HG02623 (cell line): Measurements from ENCODE around the gene LRRC26.
A peak's percentile ranks its signal among the peaks of the same experiment; 100 is the strongest.
"Not testable (repeated sequence)": the region's sequence is repeated elsewhere in the genome, so short reads cannot be mapped to it uniquely, and the experiment has no call there.

Source experiments
- ATAC-seq: cut with Tn5 transposase; IDR thresholded peaks from one replicate; pipeline ENCODE4 v1.9.1; 2021; ENCODE audit warnings: moderate library complexity; ENCODE audit not compliant: unreplicated experiment

The LRRC26 gene

DNA sequence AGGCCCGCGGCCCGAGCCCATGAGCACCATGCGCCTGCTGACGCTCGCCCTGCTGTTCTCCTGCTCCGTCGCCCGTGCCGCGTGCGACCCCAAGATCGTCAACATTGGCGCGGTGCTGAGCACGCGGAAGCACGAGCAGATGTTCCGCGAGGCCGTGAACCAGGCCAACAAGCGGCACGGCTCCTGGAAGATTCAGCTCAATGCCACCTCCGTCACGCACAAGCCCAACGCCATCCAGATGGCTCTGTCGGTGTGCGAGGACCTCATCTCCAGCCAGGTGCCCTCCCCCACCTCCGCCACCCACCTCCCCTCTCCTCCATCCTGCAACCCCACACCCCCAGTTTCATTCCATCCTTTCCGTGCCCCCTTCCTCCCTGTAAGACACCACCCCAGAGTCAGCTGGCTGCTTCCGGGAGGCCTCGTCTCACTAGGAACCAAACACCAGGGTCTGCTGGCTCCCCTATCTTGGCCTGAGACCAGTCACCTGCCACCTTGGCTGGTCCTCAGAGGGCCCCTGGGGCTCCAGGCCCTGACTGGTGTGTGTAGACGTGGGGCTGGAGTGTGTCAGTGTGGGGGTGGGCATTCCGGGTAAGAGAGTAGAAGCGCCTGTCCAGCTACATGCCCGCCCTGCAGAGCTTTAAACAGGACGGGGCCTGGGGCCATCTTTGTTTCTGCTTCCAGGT lies 30.2 kb downstream of the LRRC26 start:
- ATAC-seq = no peak

DNA sequence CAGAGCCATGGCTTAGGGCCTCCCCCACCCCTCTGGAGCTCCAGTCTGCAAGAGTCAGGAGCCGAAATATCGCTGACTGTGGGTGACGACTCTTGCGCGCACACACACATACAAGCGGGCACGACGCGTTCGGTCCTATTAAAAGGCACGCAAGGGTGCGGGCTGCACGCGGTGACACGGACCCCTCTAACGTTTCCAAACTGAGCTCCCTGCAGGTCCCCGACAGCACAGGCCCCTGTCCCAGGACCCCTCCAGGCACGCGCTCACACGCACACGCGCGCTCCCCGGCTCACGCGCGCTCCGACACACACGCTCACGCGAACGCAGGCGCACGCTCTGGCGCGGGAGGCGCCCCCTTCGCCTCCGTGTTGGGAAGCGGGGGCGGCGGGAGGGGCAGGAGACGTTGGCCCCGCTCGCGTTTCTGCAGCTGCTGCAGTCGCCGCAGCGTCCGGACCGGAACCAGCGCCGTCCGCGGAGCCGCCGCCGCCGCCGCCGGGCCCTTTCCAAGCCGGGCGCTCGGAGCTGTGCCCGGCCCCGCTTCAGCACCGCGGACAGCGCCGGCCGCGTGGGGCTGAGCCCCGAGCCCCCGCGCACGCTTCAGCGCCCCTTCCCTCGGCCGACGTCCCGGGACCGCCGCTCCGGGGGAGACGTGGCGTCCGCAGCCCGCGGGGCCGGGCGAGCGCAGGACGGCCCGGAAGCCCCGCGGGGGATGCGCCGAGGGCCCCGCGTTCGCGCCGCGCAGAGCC lies 31.0 kb downstream of the LRRC26 start, which contains the start of gene GRIN1:
Gene GRIN1, plus strand, starts transcription at position 433 of the 746 bp plus-strand sequence. CDS start 333 bp downstream, outside the sequence.
- no peak for ATAC-seq

DNA sequence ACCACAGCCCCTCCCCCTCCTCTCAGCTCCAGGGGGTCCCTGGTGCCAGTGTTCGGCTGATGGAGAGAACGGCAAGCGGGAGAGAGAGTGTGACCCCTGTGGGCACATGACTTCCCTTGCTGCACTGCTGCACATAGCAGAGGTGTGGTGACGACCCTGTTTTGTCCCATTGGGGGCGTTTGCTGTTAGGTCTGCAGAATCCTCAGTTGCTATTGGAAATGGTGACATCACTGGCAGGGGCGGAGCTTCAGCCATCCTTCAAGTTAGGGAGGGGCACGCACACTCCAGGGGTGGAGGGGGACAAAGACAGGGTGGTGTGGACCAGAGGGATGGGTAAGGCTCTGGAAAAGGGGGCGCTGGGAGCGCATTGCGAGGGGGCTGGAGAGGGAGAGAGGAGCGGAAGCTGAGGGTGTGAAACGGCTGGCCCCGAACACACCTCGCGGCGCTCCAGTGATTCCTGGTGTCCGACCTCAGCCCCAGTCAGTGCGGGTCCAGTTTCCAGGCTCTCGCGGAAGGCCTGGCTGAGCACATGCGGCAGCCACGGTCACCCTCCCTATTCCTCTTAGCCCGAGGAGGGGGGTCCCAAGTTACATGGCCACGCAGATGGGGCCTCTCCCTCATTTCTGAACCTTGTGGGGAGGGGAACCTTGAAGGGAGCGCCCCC lies 31.7 kb downstream of the LRRC26 start:
- ATAC-seq = no peak

DNA sequence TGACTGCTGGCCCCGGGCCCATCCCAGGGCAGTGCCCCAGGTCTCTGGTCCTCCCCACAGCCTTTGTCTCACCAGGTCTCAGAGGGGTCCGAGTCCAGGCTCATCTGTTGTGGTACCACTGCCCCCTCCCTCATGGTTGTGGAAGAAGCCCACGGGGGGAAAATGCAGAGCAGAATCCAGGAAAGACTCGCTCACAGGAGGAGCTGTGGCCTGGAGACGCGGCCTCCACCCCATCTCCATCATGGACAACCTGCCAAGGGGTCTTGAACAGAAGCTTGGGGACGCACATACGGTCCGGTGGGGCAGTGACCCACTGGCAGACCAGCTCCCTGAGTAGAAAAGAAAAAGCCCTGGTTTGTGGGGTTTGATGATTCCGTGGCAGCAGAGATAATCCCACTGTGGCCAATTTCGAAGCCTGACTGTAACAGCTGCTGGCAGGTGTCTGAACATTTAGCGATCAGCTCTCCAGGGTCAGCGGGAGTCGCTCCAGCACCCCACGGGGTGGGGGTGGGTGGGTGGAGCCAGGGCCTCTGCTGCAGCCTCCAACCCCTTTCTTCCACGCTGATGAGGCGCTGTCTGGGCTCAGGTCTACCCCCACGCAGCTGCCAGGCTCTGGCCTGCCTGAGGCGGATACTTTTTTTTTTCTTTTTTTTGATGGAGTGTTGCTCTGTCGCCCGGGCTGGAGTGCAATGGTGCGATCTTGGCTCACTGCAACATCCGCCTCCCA lies 32.8 kb downstream of the LRRC26 start:
- no peak for ATAC-seq

DNA sequence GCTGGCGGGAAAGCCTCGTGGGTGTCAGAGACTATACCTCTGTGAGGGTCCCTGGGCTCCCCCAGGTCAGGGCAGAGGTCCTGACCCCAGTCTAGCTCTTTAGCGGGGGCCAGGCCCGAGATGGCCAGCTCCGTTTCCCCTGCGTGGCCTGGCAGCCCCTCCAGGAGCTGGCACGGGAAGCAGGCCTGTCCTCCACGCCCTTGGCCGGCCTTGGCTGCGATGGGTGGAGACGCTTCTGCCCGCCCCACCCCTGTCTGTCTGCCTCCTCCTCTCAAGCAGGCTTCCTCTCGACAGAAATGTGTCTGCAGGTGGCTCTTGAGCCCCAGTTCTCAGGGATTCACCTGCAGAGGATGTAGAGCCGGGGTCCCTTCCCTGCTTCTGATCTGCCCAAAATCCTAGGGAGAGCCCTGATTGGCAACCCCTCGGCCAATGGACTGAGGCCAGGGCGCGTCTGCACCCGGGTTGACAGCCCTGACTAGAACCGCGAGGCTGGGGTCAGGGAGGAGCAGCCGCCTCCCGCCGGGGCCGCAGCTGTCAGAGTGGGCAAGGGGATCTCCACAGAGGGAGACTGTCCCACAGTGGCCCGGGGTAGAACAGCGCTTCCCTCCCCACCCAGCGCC lies 33.5 kb downstream of the LRRC26 start:
- no peak for ATAC-seq

DNA sequence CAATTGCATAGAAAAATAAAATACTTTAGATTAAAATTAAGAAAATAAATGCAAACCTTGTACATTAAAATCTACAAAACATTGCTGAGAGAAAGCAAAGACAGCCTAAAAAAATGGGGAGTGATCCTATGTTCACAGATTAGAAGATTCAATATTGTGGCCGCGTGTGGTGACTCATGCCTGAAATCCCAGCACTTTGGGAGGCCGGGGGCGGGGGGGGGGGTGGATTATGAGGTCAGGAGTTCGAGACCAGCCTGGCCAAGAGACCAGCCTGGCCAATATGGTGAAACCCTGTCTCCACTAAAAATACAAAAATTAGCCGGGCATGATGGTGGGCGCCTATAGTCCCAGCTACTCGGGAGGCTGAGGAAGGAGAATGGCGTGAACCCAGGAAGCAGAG lies 34.7 kb downstream of the LRRC26 start:
- ATAC-seq = not testable (repeated sequence)

DNA sequence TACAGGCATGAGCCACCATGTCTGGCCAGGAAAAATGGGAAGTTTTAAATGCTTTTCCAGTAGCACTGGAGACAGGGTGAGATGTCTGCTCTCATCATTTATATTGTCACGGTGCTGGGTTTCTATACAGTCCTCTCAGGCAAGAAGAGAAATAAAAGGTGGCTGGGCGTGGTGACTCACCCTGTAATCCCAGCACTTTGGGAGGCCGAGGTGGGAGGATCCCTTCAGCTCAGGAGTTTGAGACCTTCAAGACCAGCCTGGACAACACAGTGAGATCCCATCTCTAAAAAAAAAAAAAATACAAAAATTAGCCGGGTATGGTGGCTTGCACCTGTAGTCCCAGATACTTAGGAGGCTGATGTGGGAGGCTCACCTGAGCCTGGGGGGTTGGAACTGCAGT lies 35.7 kb downstream of the LRRC26 start:
- ATAC-seq = no peak

DNA sequence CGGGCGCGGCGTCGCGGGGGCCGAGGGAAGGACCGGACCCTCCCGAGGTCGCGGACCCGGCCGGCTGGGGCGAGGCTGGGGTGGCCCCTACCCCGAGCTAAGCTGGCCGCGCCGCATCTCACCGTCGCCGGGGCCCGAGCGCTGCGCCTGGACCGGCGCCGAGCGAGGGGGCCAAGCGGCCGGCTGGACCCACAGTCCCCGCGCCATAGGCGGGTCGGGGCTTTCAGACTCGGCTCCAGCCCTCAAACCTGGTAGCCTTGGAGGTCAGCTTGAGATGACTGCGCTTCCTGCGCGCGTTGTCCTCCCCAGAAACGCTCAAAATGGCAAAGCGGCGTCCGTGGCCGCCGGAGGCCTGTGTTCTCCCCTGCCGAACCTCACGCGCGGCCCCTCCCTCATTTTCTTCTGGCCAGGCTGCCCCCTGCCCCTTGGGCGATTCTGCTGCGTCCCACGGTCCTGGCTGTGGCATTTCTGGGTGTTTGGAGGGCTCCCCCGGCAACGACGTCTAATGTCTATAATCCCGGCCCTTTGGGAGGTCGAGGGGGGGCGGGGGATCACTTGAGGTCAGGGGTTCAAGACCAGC lies 39.6 kb downstream of the LRRC26 start:
- ATAC-seq = no peak

DNA sequence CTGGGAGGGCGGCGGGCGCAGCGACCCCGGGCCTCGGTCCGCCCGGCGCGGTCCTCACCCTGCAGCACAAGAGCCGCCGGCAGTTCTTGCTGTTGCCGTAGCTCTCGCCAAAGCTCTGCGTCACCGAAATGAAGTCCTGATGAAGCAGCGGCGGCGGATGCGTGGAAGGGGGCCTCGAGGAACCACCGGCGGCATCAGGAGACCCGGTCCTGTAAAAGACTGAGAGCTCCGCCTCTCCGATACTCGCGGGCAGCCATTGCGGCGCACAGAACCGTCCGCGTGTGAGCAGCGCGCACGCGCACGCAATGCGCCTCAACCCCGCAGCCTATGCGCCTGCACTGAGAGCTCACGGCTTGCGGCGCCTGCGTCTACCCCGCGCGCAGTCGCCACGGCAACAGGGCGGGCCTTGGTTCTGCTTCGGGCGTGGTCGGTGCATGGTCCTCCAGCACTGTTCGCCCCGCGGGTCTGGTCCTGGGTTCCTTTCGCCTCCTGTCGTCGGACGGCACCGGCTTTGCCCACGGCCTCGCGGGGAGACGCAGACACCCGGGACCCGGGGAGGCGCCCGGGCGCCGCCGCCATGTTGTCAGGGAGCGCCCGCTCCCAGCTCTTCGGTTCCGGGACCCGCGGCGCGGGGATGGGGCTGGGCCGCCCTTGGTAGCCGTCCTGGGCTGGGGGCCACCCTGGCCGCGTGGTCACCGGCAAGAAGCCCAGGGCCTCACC lies 40.2 kb downstream of the LRRC26 start:
- ATAC-seq = peak; percentile 90

DNA sequence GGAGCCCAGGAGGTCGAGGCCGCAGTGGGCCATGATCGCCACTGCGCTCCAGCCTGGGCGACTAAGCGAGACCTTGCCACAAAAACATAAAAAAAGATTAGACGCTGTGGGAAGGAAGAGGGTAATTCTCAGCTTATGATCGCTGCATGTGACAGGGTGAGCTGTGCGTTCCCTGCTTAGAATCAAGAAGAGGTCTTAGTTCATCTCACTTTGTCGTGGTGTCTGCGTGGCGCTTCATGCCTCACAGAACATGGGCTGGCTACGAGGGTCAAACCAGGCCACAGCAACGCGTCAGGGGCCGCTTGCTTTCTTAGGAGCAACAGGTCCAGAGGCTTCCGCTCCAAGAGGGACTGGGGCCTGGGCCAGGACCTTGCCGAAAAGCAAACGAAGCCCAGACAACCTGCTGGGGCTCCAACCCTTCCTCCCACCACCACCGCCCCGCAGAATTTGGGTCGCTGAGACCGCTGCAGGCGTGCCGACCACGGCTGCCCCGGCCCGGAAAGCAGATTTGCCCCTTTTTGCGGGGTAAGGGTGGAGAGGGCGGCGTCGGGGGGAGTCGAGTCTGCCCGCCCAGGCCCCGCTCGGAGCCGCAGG lies 40.9 kb downstream of the LRRC26 start:
- ATAC-seq = no peak

DNA sequence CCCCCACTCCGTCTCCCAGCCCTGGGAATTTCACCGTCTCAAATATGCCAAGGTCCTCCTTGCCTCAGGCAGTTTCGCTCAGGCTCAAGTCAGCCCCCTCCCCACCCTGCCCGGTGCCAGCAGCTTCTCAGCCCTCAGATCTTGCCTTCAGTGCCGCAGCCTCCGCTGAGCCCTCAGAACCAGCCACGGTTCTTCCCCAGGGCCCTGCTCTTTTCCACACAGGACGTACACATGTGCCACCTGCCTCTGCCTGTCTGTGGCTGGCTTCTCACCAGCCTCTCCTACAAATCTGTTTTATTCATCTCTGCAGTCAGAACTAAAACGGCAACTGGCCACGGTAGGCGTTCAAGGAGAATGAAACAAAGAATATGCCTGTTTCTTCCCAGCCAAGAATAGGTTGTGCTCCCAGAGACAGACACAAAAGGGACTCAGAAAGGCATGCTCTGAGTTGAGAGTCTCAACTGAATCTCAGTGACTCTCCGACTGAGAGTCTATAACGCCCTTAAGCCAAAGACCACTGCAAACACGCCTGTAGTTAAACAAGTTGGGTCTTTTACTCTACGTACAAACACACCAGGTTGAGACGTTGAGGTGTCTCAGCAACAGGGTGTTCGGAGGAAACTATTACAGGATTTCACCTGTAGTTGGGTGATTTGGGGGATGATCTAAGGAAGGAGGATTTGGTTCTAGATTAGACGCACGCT lies 41.5 kb downstream of the LRRC26 start:
- no peak for ATAC-seq

DNA sequence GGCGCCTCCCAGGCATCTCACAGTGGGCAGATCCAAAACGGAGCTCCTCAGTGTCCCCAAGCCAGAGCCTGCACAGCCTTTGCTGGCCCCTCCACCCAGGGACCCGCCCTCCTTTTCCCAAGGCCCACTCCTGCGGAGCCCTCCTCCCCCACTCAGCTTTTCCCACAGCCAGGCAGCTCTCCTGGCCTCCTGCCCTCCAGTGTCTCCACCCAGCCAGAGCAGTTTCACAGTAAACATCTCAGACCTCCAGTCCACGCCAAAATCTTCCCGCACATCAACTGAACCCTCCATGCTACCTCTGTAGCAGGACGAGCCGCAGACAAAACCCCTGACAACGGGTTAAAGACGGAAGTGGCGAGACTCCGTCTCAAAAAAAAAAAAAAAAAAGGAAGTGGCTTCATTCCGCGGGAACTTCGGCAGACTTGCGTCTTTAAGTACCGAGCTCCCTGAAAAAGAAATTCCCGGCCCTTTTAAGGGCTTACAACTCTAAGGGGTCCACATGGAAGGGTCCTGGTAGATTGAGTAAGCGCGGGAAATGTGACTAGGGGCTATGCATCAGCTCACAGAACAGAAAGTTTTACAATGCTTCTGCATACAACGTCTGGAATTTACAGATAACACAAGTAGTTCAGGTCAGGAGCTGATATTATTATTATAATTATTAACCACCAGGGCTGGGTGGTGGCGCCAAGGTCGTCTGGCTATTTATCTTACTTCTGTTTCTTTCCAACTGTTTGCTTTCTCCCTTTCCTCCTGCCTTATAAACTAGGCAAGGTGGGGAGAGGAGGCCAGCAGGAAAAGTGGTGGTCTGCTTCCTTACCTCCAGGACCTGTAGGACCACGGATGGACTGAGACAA lies 42.3 kb downstream of the LRRC26 start:
- no peak for ATAC-seq

DNA sequence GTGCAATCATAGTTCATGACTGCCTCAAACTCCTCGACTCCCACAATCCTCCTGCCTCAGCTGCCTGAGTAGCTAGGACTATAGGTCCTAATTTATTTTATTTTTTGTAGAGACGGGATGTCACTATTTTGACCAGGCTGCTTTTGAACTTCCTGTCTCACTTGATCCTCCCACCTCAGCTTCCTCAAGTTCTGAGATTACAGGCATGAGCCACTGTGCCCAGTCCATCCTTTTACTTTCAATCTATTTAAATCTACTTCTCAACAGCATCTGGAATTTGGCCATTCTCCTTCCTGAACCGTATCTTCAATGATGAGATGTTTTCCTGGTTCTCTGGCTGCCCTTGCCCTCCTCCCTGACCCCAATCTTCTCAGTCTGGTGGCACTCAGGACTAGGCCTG lies 43.1 kb downstream of the LRRC26 start:
- no peak for ATAC-seq

DNA sequence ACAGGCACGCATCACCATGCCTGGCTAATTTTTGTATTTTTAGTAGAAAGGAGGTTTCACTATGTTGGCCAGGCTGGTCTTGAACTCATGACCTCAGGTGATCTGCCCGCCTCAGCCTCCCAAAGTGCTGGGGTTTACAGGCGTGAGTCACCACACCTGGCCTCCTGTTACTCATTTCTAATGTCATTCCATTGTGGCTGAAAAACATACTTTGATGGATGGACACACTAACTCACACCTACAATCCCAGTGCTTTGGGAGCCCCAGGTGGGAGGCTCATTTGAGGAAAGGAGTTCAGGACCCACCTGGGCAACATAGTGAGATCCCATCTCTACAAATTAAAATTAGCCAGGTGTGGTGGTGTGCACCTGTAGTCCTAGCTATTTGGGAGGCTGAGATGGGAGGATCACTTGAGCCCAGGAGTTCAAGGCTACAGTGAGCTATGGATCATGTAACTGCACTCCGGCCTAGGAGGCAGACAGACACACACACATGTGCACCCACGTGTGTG lies 45.8 kb downstream of the LRRC26 start:
- not testable (repeated sequence) for ATAC-seq

DNA sequence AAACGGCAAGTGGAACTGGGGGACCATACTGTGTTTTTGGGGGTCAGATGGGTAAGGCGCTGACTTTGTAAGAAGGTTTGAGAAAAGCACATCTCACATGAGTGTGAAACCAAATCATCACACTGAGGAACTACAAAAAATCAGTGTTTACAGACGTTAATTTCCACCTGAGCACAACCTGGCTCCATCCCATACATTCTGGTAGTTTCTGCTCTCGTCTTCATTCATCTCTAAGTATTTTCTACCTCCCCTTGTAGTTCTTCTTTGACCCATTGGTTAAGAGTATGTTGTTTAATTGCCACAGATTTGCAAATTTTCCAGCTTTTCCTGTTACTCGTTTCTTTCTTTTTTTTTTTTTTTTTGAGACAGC lies 46.4 kb downstream of the LRRC26 start:
- no peak for ATAC-seq

DNA sequence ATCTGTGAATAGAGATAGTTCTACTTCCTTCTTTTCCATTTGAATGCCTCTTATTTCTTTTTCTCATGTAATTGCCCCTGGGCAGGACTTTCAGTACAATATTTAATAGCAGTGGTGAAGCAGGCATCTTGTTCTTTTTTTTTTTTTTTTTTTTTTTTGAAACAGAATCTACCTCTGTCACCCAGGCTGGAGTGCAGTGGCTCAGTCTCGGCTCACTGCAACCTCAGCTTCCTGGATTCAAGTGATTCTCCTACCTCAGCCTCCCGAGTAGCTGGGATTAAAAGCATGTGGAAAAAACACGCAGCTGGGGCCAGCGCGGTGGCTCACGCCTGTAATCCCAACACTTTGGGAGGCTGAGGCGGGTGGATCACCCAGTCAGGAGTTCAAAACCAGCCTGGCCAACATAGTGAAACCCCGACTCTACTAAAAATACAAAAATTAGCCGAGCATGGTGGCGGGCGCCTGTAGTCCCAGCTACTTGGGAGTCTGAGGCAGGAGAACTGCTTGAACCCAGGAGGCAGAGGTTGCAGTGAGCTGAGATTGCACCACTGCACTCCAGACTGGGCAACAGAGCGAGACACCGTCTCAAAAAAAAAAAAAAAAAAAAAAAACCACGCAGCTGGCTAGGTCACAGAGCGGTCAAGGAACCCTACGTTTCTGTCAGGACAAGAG lies 46.9 kb downstream of the LRRC26 start:
- ATAC-seq = not testable (repeated sequence)
